Ishikawa (cell line): ENCODE results near the gene CHST11.

ENCODE experiments used
- CEBPB ChIP-seq: IDR thresholded peaks from 2 replicates; pipeline ENCODE4 v1.6.1; 2012
- CREB1 ChIP-seq: IDR thresholded peaks from 2 replicates; pipeline ENCODE4 v1.6.1; 2012; ENCODE audit warnings: low read depth
- EGR1 ChIP-seq: IDR thresholded peaks from 2 replicates; pipeline ENCODE4 v1.6.1; 2012
- EP300 ChIP-seq: IDR thresholded peaks from 2 replicates; pipeline ENCODE4 v1.6.1; 2012; ENCODE audit warnings: borderline replicate concordance
- FOXM1 ChIP-seq: IDR thresholded peaks from 2 replicates; pipeline ENCODE4 v1.6.1; 2012; ENCODE audit warnings: low read depth, borderline replicate concordance
- MAX ChIP-seq: IDR thresholded peaks from 2 replicates; pipeline ENCODE4 v1.6.1; 2012
- NFIC ChIP-seq: IDR thresholded peaks from 2 replicates; pipeline ENCODE4 v1.6.1; 2012
- RAD21 ChIP-seq: IDR thresholded peaks from 2 replicates; pipeline ENCODE4 v1.6.1; 2012; ENCODE audit warnings: low read depth
- TAF1 ChIP-seq: IDR thresholded peaks from 2 replicates; pipeline ENCODE4 v1.6.1; 2012; ENCODE audit warnings: low read depth, mild to moderate bottlenecking
- TCF12 ChIP-seq: IDR thresholded peaks from 2 replicates; pipeline ENCODE4 v1.6.1; 2012; ENCODE audit warnings: low read depth
- TEAD4 ChIP-seq: IDR thresholded peaks from 2 replicates; pipeline ENCODE4 v1.6.1; 2012
- YY1 ChIP-seq: IDR thresholded peaks from 2 replicates; pipeline ENCODE4 v1.6.1; 2012; ENCODE audit warnings: low read depth
- ZBTB7A ChIP-seq: IDR thresholded peaks from 2 replicates; pipeline ENCODE4 v1.6.1; 2012; ENCODE audit warnings: low read depth
- TF ChIP-seq, protein P1 (sequence below): IDR thresholded peaks from 2 replicates; pipeline ENCODE4 v1.6.1; 2012; ENCODE audit warnings: low read depth, mild to moderate bottlenecking
- TF ChIP-seq, protein P2 (sequence below): IDR thresholded peaks from 2 replicates; pipeline ENCODE4 v1.6.1; 2012

The CHST11 gene

DNA sequence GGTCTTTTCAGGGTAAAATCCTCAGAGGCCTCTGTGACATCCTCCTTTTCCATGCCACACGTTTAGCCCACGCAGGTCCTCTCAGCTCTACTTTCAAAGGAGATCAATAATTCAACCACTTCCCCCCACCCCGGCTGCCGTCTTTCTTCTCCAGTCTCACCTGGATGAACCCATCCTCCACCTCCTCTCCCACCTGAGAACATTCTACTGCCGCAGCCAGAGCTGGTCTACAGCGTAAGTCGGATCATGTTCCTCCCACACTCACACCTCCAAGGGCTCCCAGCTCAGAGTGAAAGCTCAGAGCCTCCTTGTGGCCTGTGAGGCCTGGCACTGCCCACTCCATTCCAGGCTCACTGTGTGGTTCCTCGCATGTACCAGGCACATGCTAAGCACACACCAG is 246.6 kb downstream of the CHST11 start:
- TF ChIP-seq EGR1 (no peak), TAF1 (no peak), EP300 (no peak), RAD21 (no peak), MAX (no peak), NFIC (no peak), TEAD4 (no peak), CREB1 (no peak), FOXM1 (no peak), ZBTB7A (no peak)
- TF ChIP-seq, protein P1, sequence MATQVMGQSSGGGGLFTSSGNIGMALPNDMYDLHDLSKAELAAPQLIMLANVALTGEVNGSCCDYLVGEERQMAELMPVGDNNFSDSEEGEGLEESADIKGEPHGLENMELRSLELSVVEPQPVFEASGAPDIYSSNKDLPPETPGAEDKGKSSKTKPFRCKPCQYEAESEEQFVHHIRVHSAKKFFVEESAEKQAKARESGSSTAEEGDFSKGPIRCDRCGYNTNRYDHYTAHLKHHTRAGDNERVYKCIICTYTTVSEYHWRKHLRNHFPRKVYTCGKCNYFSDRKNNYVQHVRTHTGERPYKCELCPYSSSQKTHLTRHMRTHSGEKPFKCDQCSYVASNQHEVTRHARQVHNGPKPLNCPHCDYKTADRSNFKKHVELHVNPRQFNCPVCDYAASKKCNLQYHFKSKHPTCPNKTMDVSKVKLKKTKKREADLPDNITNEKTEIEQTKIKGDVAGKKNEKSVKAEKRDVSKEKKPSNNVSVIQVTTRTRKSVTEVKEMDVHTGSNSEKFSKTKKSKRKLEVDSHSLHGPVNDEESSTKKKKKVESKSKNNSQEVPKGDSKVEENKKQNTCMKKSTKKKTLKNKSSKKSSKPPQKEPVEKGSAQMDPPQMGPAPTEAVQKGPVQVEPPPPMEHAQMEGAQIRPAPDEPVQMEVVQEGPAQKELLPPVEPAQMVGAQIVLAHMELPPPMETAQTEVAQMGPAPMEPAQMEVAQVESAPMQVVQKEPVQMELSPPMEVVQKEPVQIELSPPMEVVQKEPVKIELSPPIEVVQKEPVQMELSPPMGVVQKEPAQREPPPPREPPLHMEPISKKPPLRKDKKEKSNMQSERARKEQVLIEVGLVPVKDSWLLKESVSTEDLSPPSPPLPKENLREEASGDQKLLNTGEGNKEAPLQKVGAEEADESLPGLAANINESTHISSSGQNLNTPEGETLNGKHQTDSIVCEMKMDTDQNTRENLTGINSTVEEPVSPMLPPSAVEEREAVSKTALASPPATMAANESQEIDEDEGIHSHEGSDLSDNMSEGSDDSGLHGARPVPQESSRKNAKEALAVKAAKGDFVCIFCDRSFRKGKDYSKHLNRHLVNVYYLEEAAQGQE = no peak

- no peak for TF ChIP-seq YY1
- no peak for TF ChIP-seq EP300
- TF ChIP-seq TEAD4 = no peak
- no peak for TF ChIP-seq ZBTB7A
- TF ChIP-seq TAF1 = no peak
These were observed 247.6 kb downstream of the CHST11 start for GRCh38 chr12:104704224-104704779.

DNA sequence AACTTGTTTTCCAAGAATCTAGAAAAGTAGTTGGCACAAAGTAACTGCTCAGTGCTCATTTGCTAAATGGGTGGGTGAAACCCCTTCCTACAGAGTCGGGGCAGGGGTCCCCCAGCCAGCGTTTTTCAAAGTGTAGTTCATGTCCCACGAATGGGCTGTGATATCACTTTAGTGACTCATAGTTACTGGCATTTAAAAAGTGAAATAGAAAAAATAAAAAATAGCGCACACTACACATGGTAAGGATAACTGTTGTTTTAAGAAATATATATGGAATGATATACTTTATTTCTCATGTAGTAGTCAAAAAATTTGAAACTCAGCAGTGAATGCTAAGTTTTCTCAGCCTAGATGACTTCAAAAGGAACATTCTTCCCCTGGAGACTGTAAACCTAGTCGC is 250.4 kb downstream of the CHST11 start:
- TF ChIP-seq TCF12 = no peak

DNA sequence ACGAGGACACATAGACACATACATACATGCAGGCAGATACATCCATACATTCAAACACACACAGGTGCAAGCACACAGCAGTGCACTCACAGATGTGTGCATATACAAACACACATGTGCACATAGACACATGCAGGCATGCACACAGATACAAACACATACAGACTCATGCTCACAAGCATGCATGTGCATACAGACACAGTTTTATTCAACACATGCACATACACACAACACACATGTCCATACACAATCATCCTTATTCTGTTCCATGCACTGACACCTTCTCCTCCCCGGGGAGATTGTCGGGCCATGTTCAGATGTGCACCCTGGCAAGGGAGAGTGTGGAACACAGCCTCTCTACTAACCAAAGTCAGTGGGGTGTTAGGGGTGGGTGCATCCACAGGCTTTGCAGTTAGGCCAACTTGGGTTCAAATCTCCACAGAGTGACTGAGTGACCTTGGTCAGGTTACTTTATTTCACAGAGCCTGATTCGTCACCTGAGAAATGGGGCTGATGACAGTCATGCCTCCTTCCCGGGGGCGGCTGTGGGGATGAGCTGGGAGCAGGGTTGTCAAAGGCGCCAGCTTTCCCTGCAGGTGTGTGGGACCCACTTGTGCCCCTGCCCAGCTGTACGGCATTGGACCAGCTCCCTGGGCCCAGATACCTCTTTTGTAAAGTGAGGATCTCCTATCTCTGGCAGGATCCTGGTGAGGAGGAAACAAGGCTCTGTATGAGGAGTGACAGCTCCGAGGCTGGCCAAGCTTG is 251.2 kb downstream of the CHST11 start:
- TF ChIP-seq EGR1 = no peak

DNA sequence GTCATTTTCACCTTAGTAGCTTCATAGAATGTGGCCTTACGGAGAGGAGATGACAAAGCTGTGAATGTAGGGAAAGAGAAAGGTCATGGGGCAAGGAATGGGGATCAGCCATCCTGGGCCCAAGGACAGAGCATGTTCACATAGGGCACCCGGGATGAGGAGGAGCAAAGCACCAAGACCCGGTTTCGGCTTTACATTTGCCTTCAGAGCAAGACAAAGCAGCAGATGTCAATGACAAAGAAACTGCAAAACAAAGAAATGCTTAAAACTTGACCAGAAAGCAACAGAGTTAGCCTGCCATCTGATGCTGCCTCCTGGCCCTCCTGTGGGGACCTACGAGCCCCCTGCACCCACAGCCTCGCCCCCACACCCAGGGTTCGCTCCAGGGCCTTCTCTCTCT is 252.1 kb downstream of the CHST11 start:
- TF ChIP-seq YY1 = no peak
- no peak for TF ChIP-seq MAX
- TF ChIP-seq CREB1 = no peak
- no peak for TF ChIP-seq EP300
- TF ChIP-seq CEBPB = no peak
- no peak for TF ChIP-seq TAF1
- TF ChIP-seq, protein P1 = no peak
- TF ChIP-seq NFIC = no peak
- TF ChIP-seq, protein P2, sequence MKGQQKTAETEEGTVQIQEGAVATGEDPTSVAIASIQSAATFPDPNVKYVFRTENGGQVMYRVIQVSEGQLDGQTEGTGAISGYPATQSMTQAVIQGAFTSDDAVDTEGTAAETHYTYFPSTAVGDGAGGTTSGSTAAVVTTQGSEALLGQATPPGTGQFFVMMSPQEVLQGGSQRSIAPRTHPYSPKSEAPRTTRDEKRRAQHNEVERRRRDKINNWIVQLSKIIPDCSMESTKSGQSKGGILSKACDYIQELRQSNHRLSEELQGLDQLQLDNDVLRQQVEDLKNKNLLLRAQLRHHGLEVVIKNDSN = no peak
- no peak for TF ChIP-seq FOXM1
- no peak for TF ChIP-seq RAD21
- no peak for TF ChIP-seq TCF12
- TF ChIP-seq EGR1 = no peak

- TF ChIP-seq TAF1 (no peak), FOXM1 (no peak), YY1 (no peak), CEBPB (no peak), NFIC (no peak), EGR1 (no peak), ZBTB7A (no peak), RAD21 (no peak), TEAD4 (no peak), MAX (no peak), TCF12 (no peak), EP300 (no peak), CREB1 (no peak)
- TF ChIP-seq, protein P1 = no peak
- TF ChIP-seq, protein P2 = no peak
These were observed 253.1 kb downstream of the CHST11 start for GRCh38 chr12:104709692-104710435.
